Stimulated activated CD8-positive, alpha-beta memory T cell treated with anti-CD3 and anti-CD28 coated beads, Interleukin-4, amount 100 ng/mL, for 48 hours (primary cell): ENCODE data around the gene RIPK4.
"Not testable (repeated sequence)": the region's sequence is repeated elsewhere in the genome, so short reads cannot be mapped to it uniquely, and the experiment has no call there.

ENCODE experiments used
- DNase-seq: peaks from one replicate; pipeline ENCODE4 v3.0.0-alpha.2; 2020

The RIPK4 gene

DNA sequence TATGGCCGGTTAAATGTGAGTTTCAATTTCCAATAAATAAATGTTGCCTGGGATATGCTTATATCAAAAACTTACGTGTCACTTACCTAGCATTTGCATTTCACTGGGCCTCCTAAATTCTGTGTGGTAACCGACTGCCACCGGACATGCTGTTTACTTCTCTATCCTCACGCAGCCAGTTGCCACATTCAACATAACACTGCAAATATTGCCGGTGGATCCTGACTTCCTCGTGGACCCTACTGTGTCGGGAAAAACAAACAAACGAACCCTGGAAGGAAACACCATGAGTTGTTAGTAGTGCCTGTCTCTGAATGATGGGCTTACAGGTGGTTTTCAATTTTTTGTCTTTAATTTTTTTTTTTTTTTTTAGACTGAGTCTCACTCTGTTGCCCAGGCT lies 54.1 kb downstream of the RIPK4 start:
- no peak for DNase-seq

- DNase-seq = no peak
Observed at GRCh38 chr21:41712201-41712600, 54.7 kb downstream of the RIPK4 start.

- DNase-seq = no peak
Observed at GRCh38 chr21:41711416-41712007, 55.3 kb downstream of the RIPK4 start.

DNA sequence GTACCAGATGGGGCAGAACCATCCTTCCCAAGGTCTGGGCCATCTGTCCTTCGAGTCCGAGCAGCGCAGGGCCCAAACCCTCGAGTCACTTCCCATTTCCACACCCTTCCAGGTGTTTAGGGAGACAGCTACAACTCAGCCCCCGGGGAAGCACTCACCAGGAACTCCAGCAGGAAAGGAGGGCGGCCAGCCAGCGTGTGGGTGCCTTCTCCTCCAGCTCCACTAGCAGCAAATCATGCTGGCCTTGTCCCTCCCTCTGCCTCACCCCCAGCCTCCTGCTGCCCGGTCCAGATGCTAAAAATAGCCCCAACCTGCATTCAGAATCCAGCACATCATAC lies 56.1 kb downstream of the RIPK4 start:
- no peak for DNase-seq

- no peak for DNase-seq
Observed at GRCh38 chr21:41709965-41710822, 56.7 kb downstream of the RIPK4 start.

GRCh38 chr21:41709166-41709565 lies 57.7 kb downstream of the RIPK4 start:
- DNase-seq = no peak

- no peak for DNase-seq
Observed at GRCh38 chr21:41707960-41708330, 58.9 kb downstream of the RIPK4 start.

DNA sequence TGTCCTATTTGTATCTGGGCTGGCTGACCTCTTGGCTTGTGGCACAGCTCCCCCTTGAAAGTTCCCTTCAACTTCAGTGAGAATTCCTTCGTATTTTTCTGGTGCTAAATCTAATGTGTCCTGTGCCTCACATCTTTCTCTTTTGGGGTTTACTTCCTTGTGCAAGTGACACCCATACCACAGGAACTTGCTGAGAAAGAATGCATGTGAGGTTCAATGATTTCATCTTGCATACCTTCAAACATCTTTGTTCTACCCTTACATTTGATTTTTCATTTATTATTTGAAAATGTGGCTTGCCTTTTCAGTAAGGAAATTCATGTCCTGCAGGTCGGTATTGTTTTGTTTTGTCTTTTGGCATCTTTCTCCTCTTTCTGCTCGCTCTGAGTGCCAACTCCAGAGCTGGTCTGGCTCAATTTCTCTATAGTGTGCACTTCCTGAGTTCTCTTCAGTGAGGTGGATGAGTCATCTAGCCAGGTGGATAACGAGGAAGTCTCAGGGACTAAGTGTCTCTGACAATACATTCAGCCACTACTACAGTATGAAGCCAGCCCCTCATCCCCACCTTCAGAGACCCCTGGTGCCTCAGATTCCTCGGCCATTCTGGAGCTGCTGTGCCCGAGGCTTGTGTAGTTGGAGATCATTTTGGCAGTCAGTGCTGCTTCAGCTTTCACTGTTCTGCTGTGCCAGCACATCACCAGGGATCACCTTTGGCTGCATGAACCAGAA lies 59.5 kb downstream of the RIPK4 start:
- DNase-seq = no peak

DNA sequence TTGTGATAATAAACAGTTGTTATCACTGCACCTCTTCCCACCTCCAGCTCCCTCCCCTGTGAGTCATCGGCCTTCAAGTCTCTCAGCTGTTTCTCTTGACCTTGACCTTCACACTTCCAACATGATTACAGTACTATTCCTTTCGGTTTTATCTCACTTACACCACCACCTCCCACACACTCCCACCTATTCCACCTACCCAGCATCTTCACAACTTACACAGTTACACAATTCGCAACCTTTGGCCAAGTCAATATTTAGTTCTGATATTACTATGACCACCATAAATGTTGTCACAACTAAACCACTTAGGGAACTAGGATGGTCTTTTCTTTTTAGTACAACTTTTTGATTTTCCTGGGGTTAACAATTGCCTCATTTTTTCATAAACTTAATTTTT lies 60.2 kb downstream of the RIPK4 start:
- DNase-seq = peak; percentile 37

GRCh38 chr21:41706263-41706639 lies 60.6 kb downstream of the RIPK4 start:
- DNase-seq = no peak

DNA sequence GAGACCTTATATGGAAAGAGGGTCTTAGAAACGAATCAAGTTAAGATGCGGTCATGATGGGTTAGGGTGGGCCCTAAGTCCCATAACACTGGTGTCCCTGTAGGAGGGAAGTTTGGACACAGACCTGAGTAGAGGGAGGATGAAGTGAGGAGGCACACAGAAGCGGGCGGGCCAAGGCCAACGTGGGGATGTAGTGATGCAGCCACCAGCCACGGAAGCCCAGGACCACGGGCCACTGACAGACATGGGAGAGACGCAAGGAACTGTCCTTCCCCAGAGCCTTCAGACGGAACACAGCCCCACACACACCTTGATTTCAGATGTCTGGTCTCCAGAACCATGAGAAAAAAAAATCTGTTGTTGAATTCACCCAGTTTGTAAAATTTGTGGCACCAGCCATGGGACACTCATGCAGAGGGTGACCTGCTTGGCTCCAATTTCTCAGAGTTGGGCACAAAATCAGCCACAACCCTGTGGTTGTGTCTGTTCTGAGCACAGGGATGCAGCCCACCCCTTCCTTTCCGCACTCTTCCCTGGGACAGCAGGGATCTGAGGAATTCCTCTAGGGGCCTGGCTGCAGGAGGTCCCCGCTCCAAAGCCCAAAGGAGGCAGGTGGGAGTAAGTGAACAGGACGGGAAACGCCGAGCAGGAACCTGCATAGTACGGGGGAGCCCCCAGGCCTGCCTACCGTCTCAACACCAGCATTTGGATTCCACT lies 61.1 kb downstream of the RIPK4 start:
- DNase-seq = no peak

DNA sequence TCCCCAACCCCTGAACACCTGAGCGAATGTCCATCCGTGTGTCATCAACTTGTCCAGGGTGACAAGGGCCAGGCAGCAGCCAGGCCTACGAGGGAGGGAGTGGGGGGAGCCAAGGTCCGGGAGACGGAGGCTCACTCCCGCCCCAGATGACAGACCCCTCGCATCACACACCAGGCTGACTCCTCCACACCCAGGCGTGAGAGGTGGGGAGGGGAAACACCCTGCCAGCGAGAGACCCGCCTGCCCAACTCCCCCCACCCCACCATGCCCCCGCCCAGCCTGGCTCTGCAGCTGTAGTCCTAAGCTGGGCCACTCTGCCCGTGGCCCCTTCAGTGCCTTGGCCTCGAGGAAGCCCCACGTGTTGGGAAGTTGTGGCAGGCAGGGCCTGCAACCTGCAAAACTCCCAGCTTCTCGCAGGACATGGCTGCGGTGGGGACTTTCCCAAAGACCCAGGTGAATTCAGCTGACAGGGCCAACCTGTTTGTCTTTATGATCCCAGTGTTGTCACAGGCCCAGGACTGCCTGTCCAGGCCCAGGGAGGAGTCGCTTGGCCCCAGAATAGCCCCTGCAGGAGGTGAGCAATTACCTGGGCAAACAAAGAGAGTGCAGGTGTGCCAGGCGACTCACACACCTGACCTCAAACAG lies 62.9 kb downstream of the RIPK4 start:
- no peak for DNase-seq

- no peak for DNase-seq
Observed at GRCh38 chr21:41701749-41702148, 65.1 kb downstream of the RIPK4 start.

- no peak for DNase-seq
Observed at GRCh38 chr21:41699311-41699710, 67.5 kb downstream of the RIPK4 start.

DNA sequence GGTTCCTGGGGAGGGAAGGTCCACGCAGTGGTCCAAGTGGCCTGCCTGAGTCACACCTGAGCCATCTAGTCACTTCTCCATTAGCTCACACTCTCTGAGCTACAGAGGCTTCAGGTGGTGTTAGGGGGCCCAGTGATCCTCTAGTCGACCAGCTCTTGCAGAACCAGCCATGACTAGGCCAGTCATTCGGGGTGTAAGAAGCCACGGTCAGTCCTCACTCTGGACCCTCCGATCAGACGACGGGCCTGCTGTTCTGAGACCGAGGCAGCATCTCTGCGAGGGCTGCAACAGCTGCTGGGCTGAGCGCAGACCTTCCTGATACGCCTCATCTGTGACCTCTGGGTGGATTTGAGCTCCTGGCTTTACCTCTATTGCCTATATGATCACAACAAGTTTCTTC lies 68.8 kb downstream of the RIPK4 start:
- no peak for DNase-seq

DNA sequence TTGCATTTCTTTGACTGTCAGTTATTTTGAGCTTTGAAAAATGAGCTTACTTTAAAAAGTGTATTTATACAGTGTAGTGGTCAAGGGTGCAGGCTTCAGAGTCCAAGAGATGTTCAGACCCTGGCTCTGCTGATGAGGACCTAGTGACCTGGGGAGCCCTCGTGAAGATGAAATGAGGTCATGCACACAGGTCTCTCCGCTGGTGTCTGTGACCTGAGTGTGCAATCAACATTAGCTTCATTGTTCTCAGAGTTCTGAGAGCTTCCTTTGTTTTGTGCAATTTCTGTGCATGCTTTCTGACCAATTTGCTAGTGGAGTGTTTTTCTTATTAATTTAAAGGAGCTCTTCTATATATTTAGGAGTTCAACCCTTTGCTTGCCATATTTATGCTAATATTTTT lies 71.3 kb downstream of the RIPK4 start:
- DNase-seq = no peak

GRCh38 chr21:41694042-41694441 lies 72.8 kb downstream of the RIPK4 start:
- DNase-seq = not testable (repeated sequence)

DNA sequence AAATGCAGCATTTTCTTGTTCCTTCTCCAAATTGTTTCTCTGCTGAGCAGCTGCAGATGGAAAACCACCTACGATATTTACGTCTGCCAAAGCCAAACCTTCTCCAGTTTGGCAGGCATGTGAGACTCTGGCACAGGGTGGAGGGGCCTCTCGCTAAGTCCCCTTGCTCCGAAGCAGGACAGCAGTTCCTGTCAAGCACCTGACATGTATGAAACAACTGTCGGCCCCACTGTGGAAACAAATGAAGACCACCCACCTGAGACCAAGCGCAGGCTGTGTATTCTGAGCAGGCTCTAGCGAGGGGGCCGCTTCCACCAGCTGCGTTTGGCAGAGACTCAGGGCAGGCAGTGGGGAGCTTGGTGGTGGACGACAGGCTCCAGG lies 74.7 kb downstream of the RIPK4 start:
- no peak for DNase-seq

- DNase-seq = no peak
Observed at GRCh38 chr21:41691205-41692184, 75.4 kb downstream of the RIPK4 start.
